Measurements from ENCODE around the gene TMPRSS11F. TPM values are rescaled to one million over a fixed set of nuclear protein-coding genes. Genes with fewer than 3 reads are reported as not detected.

TMPRSS11F gene
- total and polyA plus RNA-seq, 9 of the 15 experiments (the other 6 are each of a cell fraction or from before 2014, with no cell fraction given) = 0.03 to 0.36 (median 0.07) TPM; not detected in 2

- TF ChIP-seq CTCFL (IDR thresholded peaks at IDR 0.05; ENCODE audit: borderline replicate concordance, insufficient read depth, low read depth, low read length, poor library complexity, severe bottlenecking) (no peak), SIX5 (IDR thresholded peaks at IDR 0.05; ENCODE audit: borderline replicate concordance in 1 of 2, insufficient read depth in 1 of 2, low read depth in 1 of 2, low read length in 2 of 2) (no peak), ELF4 (CRISPR knock-in tag; IDR thresholded peaks at IDR 0.05) (no peak)
Measured at GRCh38 chr4:68076194-68076593, 53.5 kb downstream of the TMPRSS11F start (continued).

GRCh38 chr4:68074397-68074796 lies 55.3 kb downstream of the TMPRSS11F start:
- Histone ChIP-seq H3K27ac (ENCODE audit: extremely low read depth, low read depth, low read length) (no peak overlapping the region), H3K4me2 (ENCODE audit: insufficient read depth, low read length) (no peak overlapping the region), H3K4me1 (replicated peaks in 1 of 2; ENCODE audit: control insufficient read depth in 2 of 2, insufficient read depth in 2 of 2, low read length in 2 of 2) (no peaks in the 10 kb centered on the region), H3K9me3 (replicated peaks; ENCODE audit: control insufficient read depth, insufficient read depth, low read depth, low read length) (no peaks in the 10 kb centered on the region), H2AFZ (ENCODE audit: low read depth, low read length) (no peak overlapping the region), H3K27me3 (ENCODE audit: control insufficient read depth in 2 of 2, insufficient read depth in 2 of 2, low read length in 2 of 2) (no peaks in the 10 kb centered on the region), H3K4me3 (no peak overlapping the region), H4K20me1 (replicated peaks; ENCODE audit: control insufficient read depth, insufficient read depth, low read length) (no peaks in the 10 kb centered on the region), H3K9me1 (ENCODE audit: control insufficient read depth, insufficient read depth, low read length) (no peaks in the 10 kb centered on the region), H3K9ac (ENCODE audit: insufficient read depth in 1 of 2, low read depth in 2 of 2, low read length in 2 of 2) (no peak overlapping the region), H3K36me3 (ENCODE audit: control insufficient read depth, insufficient read depth, low read length) (no peaks in the 10 kb centered on the region), H3K79me2 (ENCODE audit: control insufficient read depth, insufficient read depth, low read length) (no peaks in the 10 kb centered on the region)
- POLR2A ChIA-PET = interaction anchor here (0.6 kb wide), 1 partner anchor 752 kb away, joined by 3 read pairs; no protein-coding TSS in a partner anchor
- DNase-seq (ENCODE audit: extremely low read depth in 1 of 4, low spot score in 3 of 4) (no peak), ATAC-seq (no peak), FAIRE-seq (no peak)
- BruUV-seq (replicated peaks) = no TSS peak
- CTCF ChIA-PET (ENCODE audit: low intra/inter-chr PET ratio) = no interaction called here
- in situ Hi-C loops (cut with MboI) (no loop called here), intact Hi-C loops (cut with micrococcal nuclease) (loop anchor here (10.0 kb wide), 2 partner anchors 80 to 180 kb away; no protein-coding TSS in a partner anchor)
- TF ChIP-seq ATF3 (IDR thresholded peaks at IDR 0.05) (peak; percentile 46), ATF3 (CRISPR knock-in tag; conservative IDR thresholded peaks at IDR 0.05) (no peak), MYC (IDR thresholded peaks at IDR 0.05; ENCODE audit: low read depth, low read length) (no peak), MYC (CRISPR knock-in tag; IDR thresholded peaks at IDR 0.05; ENCODE audit: borderline replicate concordance, low read depth) (no peak), CEBPB (tag; IDR thresholded peaks at IDR 0.05) (0 out of 2 replicates have a peak, but pooled peaks have one; percentile 16), FOSL1 (tag; conservative IDR thresholded peaks at IDR 0.05) (peak; percentile 49; the same call in 1 of the 2 replicates), CEBPG (CRISPR knock-in tag; IDR thresholded peaks at IDR 0.05) (no peak), CEBPG (tag; conservative IDR thresholded peaks at IDR 0.05 in 1 of 2, IDR thresholded peaks at IDR 0.05 in 1 of 2) (peak in 1 of 2 experiments; percentile 68; a peak in 2 of 4 replicates), HMGXB4 (CRISPR knock-in tag; IDR thresholded peaks at IDR 0.05) (no peak)

Measured in K562 (cell line).